OCI-LY3 (cell line): Measurements from ENCODE around the gene SMYD3.

ENCODE experiments used
- H2AFZ ChIP-seq: fragments of 200-600, 300-600 bp; shearing (Covaris generic); 2 replicates; pipeline ENCODE4 v1.6.0; 2014; ENCODE audit warnings: antibody characterized with exemption, low read depth, low read length
- H3K27ac ChIP-seq: fragments of 200-600, 300-600 bp; sonication (generic); 2 replicates; pipeline ENCODE4 v1.5.1; 2014; ENCODE audit warnings: mild to moderate bottlenecking, low read length, moderate library complexity, mixed read lengths
- H3K27me3 ChIP-seq: fragments of 200-600, 300-600 bp; sonication (generic); 2 replicates; pipeline ENCODE4 v1.6.1; 2014; ENCODE audit warnings: low read depth, low read length, mixed read lengths
- H3K36me3 ChIP-seq: fragments of 200-600, 300-600 bp; sonication (generic); replicated peaks from 2 replicates; pipeline ENCODE3; 2014; ENCODE audit warnings: low read depth, low read length, mixed read lengths
- H3K4me1 ChIP-seq: fragments of 300-600, 200-600 bp; sonication (generic); 2 replicates; pipeline ENCODE4 v1.6.1; 2014; ENCODE audit warnings: low read length, mixed read lengths
- H3K4me2 ChIP-seq: fragments of 200-600, 300-600 bp; sonication (generic); 2 replicates; pipeline ENCODE4 v1.6.1; 2014; ENCODE audit warnings: low read length, mixed read lengths
- H3K4me3 ChIP-seq: fragments of 300-600, 200-600 bp; sonication (generic); 2 replicates; pipeline ENCODE4 v1.5.1; 2014; ENCODE audit warnings: antibody characterized with exemption, mild to moderate bottlenecking, low read length, moderate library complexity
- H3K79me2 ChIP-seq: fragments of 300-600, 200-600 bp; shearing (Covaris generic); 2 replicates; pipeline ENCODE4 v1.6.1; 2014; ENCODE audit warnings: mild to moderate bottlenecking, low read length, mixed read lengths
- H3K9ac ChIP-seq: fragments of 300-600, 200-600 bp; shearing (Covaris generic); 2 replicates; pipeline ENCODE4 v1.6.0; 2014; ENCODE audit warnings: mild to moderate bottlenecking, low read length, moderate library complexity
- H3K9me3 ChIP-seq: fragments of 200-600, 300-600 bp; shearing (Covaris generic); 2 replicates; pipeline ENCODE4 v1.6.1; 2014; ENCODE audit warnings: low read length, mixed read lengths; ENCODE audit not compliant: insufficient read depth
- H4K20me1 ChIP-seq: fragments of 200-600, 300-600 bp; sonication (generic); 2 replicates; pipeline ENCODE4 v1.6.1; 2016; ENCODE audit warnings: low read length, mixed read lengths; ENCODE audit not compliant: insufficient read depth
- CTCF ChIP-seq: fragments of 200-600, 300-600 bp; sonication (generic); IDR thresholded peaks from 2 replicates; pipeline ENCODE4 v1.5.1; 2014; ENCODE audit warnings: antibody characterized with exemption, low read length, low read depth
- EZH2phosphoT487 ChIP-seq: fragments of 200-600 bp; shearing (Covaris generic); IDR thresholded peaks from 2 replicates; pipeline ENCODE4 v1.6.1; 2018; ENCODE audit warnings: antibody characterized with exemption, mixed run types, low read depth

The SMYD3 gene

DNA sequence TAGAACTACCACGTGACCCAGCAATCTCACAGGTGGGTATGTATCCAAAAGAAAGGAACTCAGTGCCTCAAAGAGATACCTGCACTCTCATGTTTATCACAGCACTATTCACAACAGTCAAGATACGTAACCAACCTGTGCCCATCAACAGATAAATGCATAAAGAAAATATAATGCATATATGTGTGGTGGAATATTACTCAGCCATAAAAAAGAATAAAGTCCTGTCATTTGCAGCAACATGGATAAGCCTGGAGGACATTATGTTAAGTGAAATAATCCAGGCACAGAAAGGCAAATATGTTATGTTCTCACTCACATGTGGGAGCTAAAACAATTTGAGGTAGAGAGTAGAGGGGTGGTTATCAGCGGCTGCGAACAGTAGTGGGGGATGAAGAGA lies 413.8 kb downstream of the SMYD3 start:
- no peaks in the 10 kb centered on the region for H3K9me3 ChIP-seq
- H3K27me3 ChIP-seq = no peaks in the 10 kb centered on the region
- no peaks in the 10 kb centered on the region for H3K79me2 ChIP-seq
- H3K9ac ChIP-seq = no peak overlapping the region
- no peak overlapping the region for H3K27ac ChIP-seq
- TF ChIP-seq CTCF = no peak
- TF ChIP-seq EZH2phosphoT487 = no peak
- H2AFZ ChIP-seq = no peak overlapping the region
- H3K4me2 ChIP-seq = no peak overlapping the region
- no peaks in the 10 kb centered on the region for H3K4me1 ChIP-seq
- no peaks in the 10 kb centered on the region for H3K36me3 ChIP-seq
- no peaks in the 10 kb centered on the region for H4K20me1 ChIP-seq
- H3K4me3 ChIP-seq = no peak overlapping the region

DNA sequence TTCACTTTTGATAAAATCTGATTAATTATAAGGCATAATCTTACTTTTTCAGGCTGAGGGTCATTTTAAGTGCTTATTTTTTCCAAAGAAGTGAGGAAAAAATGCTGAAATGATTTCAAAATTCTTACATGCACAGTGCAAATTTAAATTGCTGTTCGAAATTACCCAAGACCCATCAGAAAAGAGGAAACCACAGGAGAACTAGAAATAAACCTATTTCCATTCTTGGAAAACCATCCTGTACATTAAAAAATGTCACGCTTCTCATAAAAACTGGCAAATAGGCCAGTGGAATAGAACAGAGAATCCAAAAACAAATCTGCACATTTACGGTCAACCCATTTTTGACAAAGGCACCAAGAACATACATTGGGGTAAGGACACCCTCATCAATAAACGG lies 414.9 kb downstream of the SMYD3 start:
- TF ChIP-seq CTCF = no peak
- no peak for TF ChIP-seq EZH2phosphoT487
- no peaks in the 10 kb centered on the region for H4K20me1 ChIP-seq
- H3K4me2 ChIP-seq = no peak overlapping the region
- no peaks in the 10 kb centered on the region for H3K4me1 ChIP-seq
- H3K9me3 ChIP-seq = no peaks in the 10 kb centered on the region
- H3K36me3 ChIP-seq = no peaks in the 10 kb centered on the region
- H3K27me3 ChIP-seq = no peaks in the 10 kb centered on the region
- H3K79me2 ChIP-seq = no peaks in the 10 kb centered on the region
- H3K27ac ChIP-seq = no peak overlapping the region
- H2AFZ ChIP-seq = no peak overlapping the region
- H3K4me3 ChIP-seq = no peak overlapping the region
- H3K9ac ChIP-seq = no peak overlapping the region

- no peak for TF ChIP-seq CTCF
- TF ChIP-seq EZH2phosphoT487 = no peak
- no peaks in the 10 kb centered on the region for H3K79me2 ChIP-seq
- H3K9ac ChIP-seq = no peak overlapping the region
- no peaks in the 10 kb centered on the region for H4K20me1 ChIP-seq
- no peaks in the 10 kb centered on the region for H3K9me3 ChIP-seq
- H3K4me3 ChIP-seq = no peak overlapping the region
- H2AFZ ChIP-seq = no peak overlapping the region
- no peaks in the 10 kb centered on the region for H3K27me3 ChIP-seq
- H3K4me2 ChIP-seq = no peak overlapping the region
- no peaks in the 10 kb centered on the region for H3K4me1 ChIP-seq
- no peak overlapping the region for H3K27ac ChIP-seq
- H3K36me3 ChIP-seq = no peaks in the 10 kb centered on the region
These were observed 415.6 kb downstream of the SMYD3 start for GRCh38 chr1:246091477-246091876.

GRCh38 chr1:246086191-246086590 lies 420.9 kb downstream of the SMYD3 start:
- no peaks in the 10 kb centered on the region for H3K79me2 ChIP-seq
- no peaks in the 10 kb centered on the region for H3K36me3 ChIP-seq
- H4K20me1 ChIP-seq = no peaks in the 10 kb centered on the region
- H3K9me3 ChIP-seq = peaks cover 4% of the 10 kb centered on the region; the same call in 1 of the 2 replicates
- TF ChIP-seq CTCF (no peak), EZH2phosphoT487 (no peak)
- no peak overlapping the region for H3K9ac ChIP-seq
- H3K4me1 ChIP-seq = no peaks in the 10 kb centered on the region
- no peak overlapping the region for H3K4me3 ChIP-seq
- H2AFZ ChIP-seq = no peak overlapping the region
- H3K27ac ChIP-seq = no peak overlapping the region
- no peak overlapping the region for H3K4me2 ChIP-seq
- H3K27me3 ChIP-seq = no peaks in the 10 kb centered on the region
